Measurements from ENCODE around the gene ATP2C1. TPM values are rescaled to one million over a fixed set of nuclear protein-coding genes. Genes with fewer than 3 reads are reported as not detected.
A peak's percentile ranks its signal among the peaks of the same experiment; 100 is the strongest.

ATP2C1 gene
- total RNA-seq, 2 experiments from 2014 or later: 40.9 to 44.0 TPM

GRCh38 chr3:130904491-130904890, 10.6 kb downstream of the ATP2C1 start:
- no peak overlapping the region for H3K4me3 Mint-ChIP-seq
- intact Hi-C loops (cut with DNase I, micrococcal nuclease): no loop called here
- no peaks in the 10 kb centered on the region for H3K9me3 Mint-ChIP-seq
- H3K27ac Mint-ChIP-seq: no peak overlapping the region
- Histone ChIP-seq H3K27ac (ENCODE audit: low read depth in 1 of 2, low read length in 2 of 2) (no peak overlapping the region), H3K36me3 (ENCODE audit: insufficient read depth, low read length) (no peaks in the 10 kb centered on the region), H3K4me1 (ENCODE audit: insufficient read depth, low read length) (no peaks in the 10 kb centered on the region), H3K9me3 (ENCODE audit: control insufficient read depth in 1 of 2, insufficient read depth in 1 of 2, low read length in 2 of 2) (no peaks in the 10 kb centered on the region), H3K27me3 (ENCODE audit: control insufficient read depth in 1 of 2, insufficient read depth in 2 of 2, low read length in 2 of 2) (no peaks in the 10 kb centered on the region), H3K4me3 (ENCODE audit: low read length) (no peak overlapping the region)
- DNase-seq (no peak), ATAC-seq (ENCODE audit: poor library complexity) (no peak)
- CTCF ChIA-PET: no interaction called here
- H3K4me1 Mint-ChIP-seq (ENCODE audit: low read depth): peaks cover 74% of the 10 kb centered on the region
- POLR2A ChIA-PET: no interaction called here
- H3K36me3 Mint-ChIP-seq (ENCODE audit: low read depth): peaks cover 8% of the 10 kb centered on the region
- H3K27me3 Mint-ChIP-seq: no peaks in the 10 kb centered on the region
- no peak for TF ChIP-seq CTCF (IDR thresholded peaks at IDR 0.05)

GRCh38 chr3:130905551-130905950, 11.7 kb downstream of the ATP2C1 start:
- no peak for TF ChIP-seq CTCF (IDR thresholded peaks at IDR 0.05)
- Mint-ChIP-seq H3K27me3 (no peaks in the 10 kb centered on the region), H3K4me1 (ENCODE audit: low read depth) (peaks cover 72% of the 10 kb centered on the region), H3K36me3 (ENCODE audit: low read depth) (peaks cover 14% of the 10 kb centered on the region), H3K4me3 (no peak overlapping the region), H3K27ac (no peak overlapping the region), H3K9me3 (no peaks in the 10 kb centered on the region)
- H3K4me1 ChIP-seq (ENCODE audit: insufficient read depth, low read length): no peaks in the 10 kb centered on the region
- H3K36me3 ChIP-seq (ENCODE audit: insufficient read depth, low read length): no peaks in the 10 kb centered on the region
- DNase-seq (no peak), ATAC-seq (ENCODE audit: poor library complexity) (no peak)
- ChIA-PET POLR2A (no interaction called here), CTCF (no interaction called here)
- no peak overlapping the region for H3K27ac ChIP-seq (ENCODE audit: low read depth in 1 of 2, low read length in 2 of 2)
- intact Hi-C loops (cut with DNase I, micrococcal nuclease): no loop called here
- H3K27me3 ChIP-seq (ENCODE audit: control insufficient read depth in 1 of 2, insufficient read depth in 2 of 2, low read length in 2 of 2): no peaks in the 10 kb centered on the region
- H3K4me3 ChIP-seq (ENCODE audit: low read length): no peak overlapping the region
- H3K9me3 ChIP-seq (ENCODE audit: control insufficient read depth in 1 of 2, insufficient read depth in 1 of 2, low read length in 2 of 2): no peaks in the 10 kb centered on the region

GRCh38 chr3:130906374-130906995, 12.6 kb downstream of the ATP2C1 start:
- Histone ChIP-seq H3K4me3 (ENCODE audit: low read length) (no peak overlapping the region), H3K36me3 (ENCODE audit: insufficient read depth, low read length) (no peaks in the 10 kb centered on the region), H3K9me3 (ENCODE audit: control insufficient read depth in 1 of 2, insufficient read depth in 1 of 2, low read length in 2 of 2) (no peaks in the 10 kb centered on the region), H3K4me1 (ENCODE audit: insufficient read depth, low read length) (no peaks in the 10 kb centered on the region), H3K27ac (ENCODE audit: low read depth in 1 of 2, low read length in 2 of 2) (no peak overlapping the region), H3K27me3 (ENCODE audit: control insufficient read depth in 1 of 2, insufficient read depth in 2 of 2, low read length in 2 of 2) (no peaks in the 10 kb centered on the region)
- Mint-ChIP-seq H3K4me3 (no peak overlapping the region), H3K27ac (no peak overlapping the region), H3K36me3 (ENCODE audit: low read depth) (peaks cover 14% of the 10 kb centered on the region), H3K4me1 (ENCODE audit: low read depth) (peaks cover 62% of the 10 kb centered on the region), H3K9me3 (no peaks in the 10 kb centered on the region), H3K27me3 (no peaks in the 10 kb centered on the region)
- intact Hi-C loops (cut with DNase I, micrococcal nuclease): no loop called here
- DNase-seq (peak in 2 of 14 experiments; percentile 15), ATAC-seq (ENCODE audit: poor library complexity) (no peak)
- CTCF ChIA-PET: no interaction called here
- POLR2A ChIA-PET: no interaction called here
- no peak for TF ChIP-seq CTCF (IDR thresholded peaks at IDR 0.05)

All from CD4-positive, alpha-beta T cell (primary cell).